ENCODE results near the gene TCAF1.

DNA sequence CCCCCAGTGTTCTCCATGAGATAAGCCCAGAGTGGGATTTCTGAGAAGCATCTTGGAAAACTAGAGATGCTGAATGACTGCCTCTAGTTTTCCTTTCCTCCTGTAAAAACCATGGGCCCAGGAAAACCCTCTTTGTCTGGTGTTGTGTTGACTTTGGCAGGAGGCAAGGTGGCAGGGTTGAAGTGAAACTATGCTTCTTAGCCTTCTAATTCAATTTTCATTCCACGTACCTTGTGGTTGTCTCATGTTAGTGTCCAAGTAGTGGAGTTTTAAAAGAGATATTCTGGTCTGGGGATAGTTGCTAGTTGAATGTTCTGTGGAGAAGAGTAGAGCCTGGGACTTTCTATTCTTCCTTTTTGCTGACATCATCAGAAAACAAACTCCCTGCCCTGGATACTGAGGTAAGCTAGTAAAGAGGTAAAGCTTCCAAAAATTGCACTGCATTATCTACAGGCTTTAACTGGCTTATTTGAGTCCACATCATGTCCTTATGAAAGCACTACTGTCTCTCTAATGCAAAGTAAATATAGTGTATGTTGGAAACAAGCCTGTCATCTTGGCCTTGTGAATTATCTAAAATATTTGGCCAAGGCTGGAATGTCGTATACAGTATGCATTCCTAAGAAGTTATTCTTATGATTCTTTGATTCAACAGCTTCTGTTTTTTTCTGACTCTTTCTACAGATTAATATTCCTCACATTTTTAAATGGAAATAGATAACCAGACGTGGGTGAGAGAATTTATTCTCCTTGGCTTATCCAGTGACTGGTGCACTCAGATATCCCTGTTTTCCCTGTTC lies 32.8 kb upstream of the TCAF1 start, which contains the start of gene OR2F2:
- TF ChIP-seq CTCF (IDR thresholded peaks at IDR 0.05; ENCODE audit: low read depth, low read length, missing input control) (no peak), EGR1 (IDR thresholded peaks at IDR 0.05; ENCODE audit: low read depth in 2 of 2) (no peak), HNF4A (conservative IDR thresholded peaks at IDR 0.05) (no peak)

All from liver (tissue), 3 donors.